ENCODE data around the gene LDLRAD2. TPM values are rescaled to one million over a fixed set of nuclear protein-coding genes. Genes with fewer than 3 reads are reported as not detected.
"Not testable (repeated sequence)": the region's sequence is repeated elsewhere in the genome, so short reads cannot be mapped to it uniquely, and the experiment has no call there.

LDLRAD2 gene
- total RNA-seq, 1 donor from 2014 or later: 0.38 TPM

GRCh38 chr1:21770201-21770600 lies 41.9 kb upstream of the LDLRAD2 start:
- Histone ChIP-seq H3K36me3 (no peaks in the 10 kb centered on the region), H3K4me1 (peaks cover 23% of the 10 kb centered on the region), H3K27ac (no peak overlapping the region), H3K9me3 (no peaks in the 10 kb centered on the region), H3K4me3 (no peak overlapping the region), H3K27me3 (no peaks in the 10 kb centered on the region)
- DNase-seq (no peak), ATAC-seq (no peak)
- intact Hi-C loops (cut with DNase I): no loop called here
- no peak for TF ChIP-seq CTCF (IDR thresholded peaks at IDR 0.05)

- H3K9me3 ChIP-seq; DNase-seq; H3K36me3 ChIP-seq; intact Hi-C loops (cut with DNase I); H3K27ac ChIP-seq; H3K4me3 ChIP-seq; H3K27me3 ChIP-seq; ATAC-seq: not testable (repeated sequence)
- peaks cover 24% of the 10 kb centered on the region for H3K4me1 ChIP-seq
Observed at GRCh38 chr1:21770602-21771001, 41.5 kb upstream of the LDLRAD2 start.

- DNase-seq; H3K9me3 ChIP-seq; ATAC-seq; H3K27ac ChIP-seq; H3K4me3 ChIP-seq; intact Hi-C loops (cut with DNase I); H3K36me3 ChIP-seq; H3K27me3 ChIP-seq: not testable (repeated sequence)
- peaks cover 30% of the 10 kb centered on the region for H3K4me1 ChIP-seq
Observed at GRCh38 chr1:21771672-21772071, 40.4 kb upstream of the LDLRAD2 start.

- Histone ChIP-seq H3K36me3 (no peaks in the 10 kb centered on the region), H3K27ac (no peak overlapping the region), H3K9me3 (no peaks in the 10 kb centered on the region), H3K4me1 (peaks cover 25% of the 10 kb centered on the region), H3K27me3 (no peaks in the 10 kb centered on the region), H3K4me3 (no peak overlapping the region)
- no peak for TF ChIP-seq CTCF (IDR thresholded peaks at IDR 0.05)
- intact Hi-C loops (cut with DNase I): no loop called here
- DNase-seq: no peak
- no peak for ATAC-seq
Observed at GRCh38 chr1:21773585-21773984, 38.5 kb upstream of the LDLRAD2 start.

- Histone ChIP-seq H3K27me3 (no peaks in the 10 kb centered on the region), H3K4me3 (no peak overlapping the region), H3K36me3 (no peaks in the 10 kb centered on the region), H3K4me1 (peaks cover 26% of the 10 kb centered on the region), H3K9me3 (no peaks in the 10 kb centered on the region), H3K27ac (no peak overlapping the region)
- no peak for ATAC-seq
- intact Hi-C loops (cut with DNase I): no loop called here
- no peak for DNase-seq
- TF ChIP-seq CTCF (IDR thresholded peaks at IDR 0.05): no peak
Observed at GRCh38 chr1:21774835-21775549, 37.1 kb upstream of the LDLRAD2 start.

GRCh38 chr1:21775550-21775914 lies 36.5 kb upstream of the LDLRAD2 start:
- intact Hi-C loops (cut with DNase I): no loop called here
- peaks cover 31% of the 10 kb centered on the region for H3K4me1 ChIP-seq
- H3K27ac ChIP-seq: no peak overlapping the region
- no peak for DNase-seq
- TF ChIP-seq CTCF (IDR thresholded peaks at IDR 0.05): no peak
- no peaks in the 10 kb centered on the region for H3K27me3 ChIP-seq
- no peak overlapping the region for H3K4me3 ChIP-seq
- no peaks in the 10 kb centered on the region for H3K9me3 ChIP-seq
- H3K36me3 ChIP-seq: no peaks in the 10 kb centered on the region
- ATAC-seq: no peak

All from upper lobe of right lung (tissue), 1 donor.